8988T (cell line): Measurements from ENCODE around the gene TRERF1.
A peak's percentile ranks its signal among the peaks of the same experiment; 100 is the strongest.

Experiments used
- DNase-seq: peaks from one replicate; pipeline ENCODE4 v3.0.0; 2011

Gene TRERF1

GRCh38 chr6:42268016-42268834 is 183.5 kb downstream of the TRERF1 start:
- DNase-seq = no peak

GRCh38 chr6:42266538-42266937 is 185.2 kb downstream of the TRERF1 start:
- DNase-seq = no peak

- no peak for DNase-seq
Measured at GRCh38 chr6:42264852-42265390, 186.8 kb downstream of the TRERF1 start.

- no peak for DNase-seq
Measured at GRCh38 chr6:42264162-42264851, 187.4 kb downstream of the TRERF1 start.

GRCh38 chr6:42263165-42263728 is 188.5 kb downstream of the TRERF1 start:
- no peak for DNase-seq

- DNase-seq = peak; percentile 81
Measured at GRCh38 chr6:42260972-42261371, 190.8 kb downstream of the TRERF1 start.

- DNase-seq = peak; percentile 81
Measured at GRCh38 chr6:42260396-42260888, 191.3 kb downstream of the TRERF1 start.

- DNase-seq = no peak
Measured at GRCh38 chr6:42259841-42260395, 191.8 kb downstream of the TRERF1 start.

- no peak for DNase-seq
Measured at GRCh38 chr6:42259286-42259685, 192.4 kb downstream of the TRERF1 start.

- DNase-seq = no peak
Measured at GRCh38 chr6:42257614-42258013, 194.1 kb downstream of the TRERF1 start.

- DNase-seq = no peak
Measured at GRCh38 chr6:42257063-42257462, 194.7 kb downstream of the TRERF1 start.

- no peak for DNase-seq
Measured at GRCh38 chr6:42255050-42255449, 196.7 kb downstream of the TRERF1 start.

GRCh38 chr6:42254505-42254904 is 197.2 kb downstream of the TRERF1 start:
- DNase-seq = no peak

GRCh38 chr6:42251911-42252637 is 199.7 kb downstream of the TRERF1 start:
- no peak for DNase-seq

GRCh38 chr6:42251500-42251899 is 200.2 kb downstream of the TRERF1 start:
- DNase-seq = no peak

GRCh38 chr6:42250274-42250931 is 201.3 kb downstream of the TRERF1 start:
- DNase-seq = no peak

- DNase-seq = no peak
Measured at GRCh38 chr6:42249279-42249678, 202.4 kb downstream of the TRERF1 start.

- DNase-seq = no peak
Measured at GRCh38 chr6:42243046-42243445, 208.7 kb downstream of the TRERF1 start.

GRCh38 chr6:42241915-42242314 is 209.8 kb downstream of the TRERF1 start:
- DNase-seq = no peak

- no peak for DNase-seq
Measured at GRCh38 chr6:42239736-42240375, 211.9 kb downstream of the TRERF1 start.

GRCh38 chr6:42239333-42239732 is 212.4 kb downstream of the TRERF1 start:
- DNase-seq = no peak
